Measurements from ENCODE around the gene JARID2.
"Not testable (repeated sequence)": the region's sequence is repeated elsewhere in the genome, so short reads cannot be mapped to it uniquely, and the experiment has no call there.

JARID2 gene

DNA sequence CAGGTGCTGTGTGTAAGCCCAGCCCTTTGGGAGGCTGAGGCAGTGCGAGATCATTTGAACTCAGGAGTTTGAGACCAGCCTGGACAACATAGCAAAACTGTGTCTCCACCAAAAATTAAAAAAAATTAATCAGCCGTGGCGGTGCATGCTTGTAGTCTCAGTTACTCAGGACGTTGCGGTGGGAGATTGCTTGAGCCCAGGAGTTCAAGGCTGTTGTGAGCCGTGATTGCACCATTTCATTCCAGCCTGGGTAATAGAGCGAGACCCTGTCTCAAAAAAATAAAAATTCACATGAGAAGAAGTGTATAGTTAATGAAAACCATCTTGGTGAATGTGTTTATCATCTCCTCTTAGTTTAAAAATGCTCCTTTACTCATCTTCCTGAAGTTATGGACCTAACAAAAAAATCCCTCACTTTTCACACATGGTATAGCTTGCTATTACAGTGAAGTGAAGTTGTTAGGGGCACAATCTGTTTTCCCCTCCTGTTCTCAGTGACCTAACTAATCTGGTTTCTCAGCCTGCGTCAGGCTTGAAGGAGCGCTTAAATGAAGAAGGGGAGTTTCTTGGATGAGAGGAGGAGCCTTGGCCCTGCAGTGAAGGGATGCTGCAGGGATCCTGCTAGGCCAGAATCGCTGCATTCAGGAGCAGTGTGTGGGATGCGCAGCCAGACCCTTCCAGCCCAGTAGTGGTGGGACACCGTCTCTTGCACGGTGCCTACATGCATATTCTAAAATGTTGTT lies 45.3 kb downstream of the JARID2 start:
- DNase-seq, result no peak

DNA sequence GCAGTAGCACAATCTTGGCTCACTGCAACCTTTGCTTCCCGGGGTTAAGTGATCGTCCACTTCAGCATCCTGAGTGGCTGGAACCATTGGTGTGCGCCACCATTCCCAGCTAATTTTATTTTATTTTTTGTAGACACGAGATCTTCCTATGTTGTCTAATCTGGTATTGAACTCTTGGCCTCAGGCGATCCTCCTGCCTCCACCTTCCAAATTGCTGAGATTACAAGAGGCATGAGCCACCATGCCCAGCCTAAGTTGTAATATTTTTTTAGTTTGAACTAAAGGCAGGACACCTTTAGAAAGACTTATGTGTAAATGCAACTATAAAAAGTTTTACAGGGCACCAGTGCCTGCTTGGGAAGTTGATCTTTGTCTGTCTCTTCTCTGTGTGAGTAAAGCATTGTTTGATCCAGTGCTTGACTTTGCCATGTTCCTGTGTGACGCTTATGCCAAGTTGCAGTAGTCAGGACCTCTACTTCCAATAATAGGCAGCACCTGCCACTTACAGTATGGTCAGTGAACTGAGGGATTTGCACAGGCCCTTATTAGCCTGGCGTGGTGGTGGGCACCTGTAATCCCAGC lies 46.9 kb downstream of the JARID2 start:
- no peak for DNase-seq

- no peak for DNase-seq
Measured at GRCh38 chr6:15293674-15294073, 47.8 kb downstream of the JARID2 start.

DNA sequence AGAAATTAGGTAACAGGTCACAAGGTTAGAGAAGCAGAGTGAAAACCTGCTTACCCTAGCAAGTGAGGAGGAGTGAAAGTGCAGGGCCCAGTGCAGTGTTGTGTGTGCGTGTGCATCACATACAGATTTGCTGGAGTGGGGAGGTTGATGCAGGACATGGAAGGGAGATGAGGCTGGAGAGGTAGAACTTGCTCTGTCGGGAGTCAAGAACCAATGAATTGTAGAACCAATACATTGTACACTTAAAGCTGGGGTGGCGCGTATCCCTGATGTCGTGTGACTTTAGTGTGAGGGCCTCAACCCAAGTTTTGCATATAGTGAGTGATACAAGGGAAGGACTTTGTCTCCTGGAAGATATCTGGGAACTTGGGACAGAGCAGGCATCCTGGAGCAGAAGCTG lies 48.6 kb downstream of the JARID2 start:
- DNase-seq, result no peak

DNA sequence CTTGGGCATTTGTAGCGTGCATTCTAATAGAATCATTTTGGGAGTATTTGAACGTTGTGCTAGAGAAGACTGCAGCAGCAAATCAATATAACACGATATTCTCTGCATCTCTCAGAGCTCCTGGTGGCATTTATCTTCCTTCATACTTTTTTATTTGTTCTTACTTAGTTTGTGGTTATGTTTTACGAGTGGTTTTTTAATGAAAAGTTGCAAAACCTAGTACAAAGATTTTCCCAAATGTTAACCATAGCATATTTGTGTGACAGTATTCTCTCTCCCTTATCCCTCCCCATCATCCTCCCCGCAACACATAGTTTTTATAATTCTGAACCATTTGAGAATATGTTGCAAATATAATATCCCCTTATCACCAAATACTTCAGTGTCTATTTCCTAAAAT lies 50.4 kb downstream of the JARID2 start:
- no peak for DNase-seq

DNA sequence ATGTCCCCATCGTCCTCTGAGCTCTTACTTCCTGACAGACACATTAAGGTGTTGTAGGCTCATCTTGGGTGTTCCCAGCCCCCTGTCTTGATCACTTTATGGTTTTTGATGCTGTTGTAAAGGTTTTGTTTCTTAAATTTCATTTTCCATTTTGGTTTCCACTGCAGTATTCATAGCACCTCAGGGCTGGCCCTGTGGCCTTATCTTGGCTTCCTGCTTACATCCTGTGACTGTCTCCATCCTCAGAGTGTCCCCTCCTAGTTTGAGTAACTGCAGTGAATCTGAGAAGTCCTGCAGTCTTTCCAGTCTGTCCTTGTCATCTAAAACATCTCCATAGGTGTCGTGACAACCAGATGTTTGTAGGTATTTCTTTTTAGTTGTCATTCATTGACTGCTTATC lies 50.9 kb downstream of the JARID2 start:
- DNase-seq, result no peak

- DNase-seq, result not testable (repeated sequence)
Measured at GRCh38 chr6:15297167-15297566, 51.3 kb downstream of the JARID2 start.

DNA sequence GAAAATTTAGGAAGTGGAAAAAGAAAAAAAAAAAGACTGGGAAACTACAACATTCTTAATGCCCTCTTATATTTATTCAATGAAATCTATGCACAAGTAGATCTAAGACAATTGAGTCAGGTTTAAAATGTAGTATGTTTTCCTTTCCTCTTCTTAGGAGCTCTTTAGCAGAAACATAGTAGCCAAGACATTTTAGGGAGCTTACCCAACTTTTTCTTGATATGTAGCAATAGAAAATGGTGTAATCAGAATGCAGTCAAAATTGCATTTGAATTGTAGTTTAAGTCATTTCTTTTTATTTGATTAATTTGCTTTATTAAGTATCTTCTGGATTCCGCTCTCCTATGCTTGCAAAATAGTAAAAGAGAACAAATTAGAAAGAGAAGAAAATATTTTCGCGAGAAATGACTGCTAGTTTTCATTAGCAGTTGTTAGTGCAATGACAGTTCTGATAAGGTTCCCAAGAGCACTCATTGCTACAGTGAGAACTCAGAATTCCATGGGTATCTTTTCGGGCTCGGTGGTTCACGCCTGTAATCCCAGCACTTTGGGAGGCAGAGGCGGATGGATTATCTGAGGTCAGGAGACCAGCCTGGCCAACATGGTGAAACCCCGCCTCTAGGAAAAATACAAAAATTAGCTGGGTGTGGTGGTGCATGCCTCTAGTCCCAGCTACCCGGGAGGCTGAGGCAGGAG lies 52.2 kb downstream of the JARID2 start:
- DNase-seq, result no peak

DNA sequence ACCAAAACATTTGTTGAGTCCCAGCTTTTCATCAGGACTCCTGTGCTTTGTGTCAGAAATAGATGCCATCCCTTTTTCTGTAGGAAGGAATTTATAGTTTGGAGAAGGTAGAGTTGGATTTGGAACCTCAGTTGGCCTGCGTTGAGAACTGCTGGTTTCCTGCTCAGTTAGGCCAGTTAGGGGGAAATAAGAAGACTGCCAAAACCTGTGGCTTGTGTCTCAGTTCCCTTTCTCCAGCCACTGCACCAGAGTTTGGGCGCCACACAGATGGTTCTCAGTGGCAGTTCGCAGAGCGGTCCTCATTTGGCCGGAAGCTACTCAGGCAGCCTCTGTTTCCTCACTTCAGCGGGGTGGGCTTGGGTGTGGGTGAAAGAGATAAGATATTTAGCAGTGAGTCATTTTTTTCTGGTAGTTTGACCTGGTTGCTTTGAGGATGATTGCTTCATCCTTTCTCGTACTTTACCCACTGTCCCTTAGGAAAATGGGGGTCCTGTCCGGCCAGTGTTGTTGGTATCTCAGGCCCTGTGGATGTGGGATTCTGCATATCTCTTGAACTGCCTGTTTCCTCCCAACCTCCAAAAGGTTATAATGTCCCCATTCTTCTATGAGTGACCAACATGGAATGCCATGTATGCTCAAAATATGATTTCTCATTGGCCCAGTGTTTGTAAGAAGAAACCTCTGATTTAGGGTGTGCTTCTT lies 53.7 kb downstream of the JARID2 start:
- DNase-seq, result no peak

GRCh38 chr6:15301179-15302006 lies 55.5 kb downstream of the JARID2 start:
- DNase-seq, result no peak

- no peak for DNase-seq
Measured at GRCh38 chr6:15303162-15303919, 57.5 kb downstream of the JARID2 start.

DNA sequence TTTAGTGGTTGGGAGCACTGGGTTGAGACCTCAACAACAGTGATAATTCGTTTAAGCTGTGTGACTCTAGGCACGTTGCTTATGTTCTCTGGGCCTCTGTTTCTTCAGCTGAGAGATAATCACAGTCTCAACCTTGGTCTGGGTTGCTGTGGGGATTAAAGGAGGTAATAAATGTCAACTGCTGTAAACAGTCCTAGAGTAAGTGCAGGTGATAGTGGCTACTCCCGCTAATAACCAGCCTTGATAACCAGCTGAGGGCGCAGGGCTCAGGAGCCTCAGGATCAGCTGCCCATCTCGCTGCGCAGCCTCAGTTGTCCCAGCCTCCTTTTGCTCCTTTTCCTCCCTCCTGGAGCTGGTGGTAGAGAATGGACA lies 58.0 kb downstream of the JARID2 start:
- no peak for DNase-seq

DNA sequence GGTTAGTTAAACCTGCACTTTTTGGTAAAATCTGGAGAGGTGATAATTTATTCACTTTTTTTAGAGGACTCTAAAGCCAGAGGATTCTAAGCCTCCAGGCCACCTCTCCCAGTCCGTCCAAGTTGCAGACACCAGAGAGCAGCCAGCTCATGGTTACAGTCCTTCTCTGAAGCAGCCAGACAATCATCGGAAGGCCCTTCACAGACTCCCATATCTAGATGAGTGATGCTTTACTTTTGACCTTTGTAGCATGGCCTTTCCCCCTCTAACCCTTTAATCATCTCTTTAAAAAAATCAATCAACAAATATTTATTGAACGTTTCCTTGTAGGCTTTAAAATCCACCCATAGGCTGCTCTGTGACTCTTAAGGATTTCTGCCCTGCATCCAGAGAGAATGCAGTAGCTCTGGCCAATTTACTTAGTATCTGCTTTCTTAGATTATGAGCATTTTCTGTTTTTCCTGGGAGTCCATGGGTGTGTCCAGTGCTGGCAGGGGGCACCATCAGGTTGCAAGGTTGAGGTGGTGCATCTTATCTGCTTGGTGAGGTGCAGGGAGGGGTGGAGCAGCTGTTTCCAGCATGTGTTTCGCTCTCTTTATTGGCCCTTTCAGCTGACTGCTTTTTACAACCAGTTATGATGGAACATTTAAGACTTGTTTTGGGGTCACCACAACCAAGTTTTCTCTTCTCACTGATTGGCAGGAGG lies 58.6 kb downstream of the JARID2 start:
- DNase-seq, result no peak

DNA sequence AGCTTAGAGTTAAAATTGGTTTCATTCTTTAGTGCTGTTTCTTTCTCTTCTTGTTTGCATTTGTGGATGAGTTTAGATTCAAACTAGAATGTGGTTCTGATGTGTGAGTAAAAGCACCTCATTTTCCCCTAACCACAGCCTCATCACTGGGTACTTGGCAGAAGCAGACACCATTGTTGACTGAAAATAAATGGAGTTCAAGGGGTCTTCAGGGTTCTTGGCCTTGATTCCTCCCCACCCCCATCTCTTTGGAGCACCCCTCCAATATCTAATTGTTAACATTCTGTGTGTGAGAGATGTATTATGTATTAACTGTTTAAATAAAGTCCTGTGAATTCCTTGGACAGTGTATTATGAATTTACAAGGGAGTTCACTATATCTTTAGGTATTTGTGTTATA lies 59.6 kb downstream of the JARID2 start:
- DNase-seq, result no peak

DNA sequence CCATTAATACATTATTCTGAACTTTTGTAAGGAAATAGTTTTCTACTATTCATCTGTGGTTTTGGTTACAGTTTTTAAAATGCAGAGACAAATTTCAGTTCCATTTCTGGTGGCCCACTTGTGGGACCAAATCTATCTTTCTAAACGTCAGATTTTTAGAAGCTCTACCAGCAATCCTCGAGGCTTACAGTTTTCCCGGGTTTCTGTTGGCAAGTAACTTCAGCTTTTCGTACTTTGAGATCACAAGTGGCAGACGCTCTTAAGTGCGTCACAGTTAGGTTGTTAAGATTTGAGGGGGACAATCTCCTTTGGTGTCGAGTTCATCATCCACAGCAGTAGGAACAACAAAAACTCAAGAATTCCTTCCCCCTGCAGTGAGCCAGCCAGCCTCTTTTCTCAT lies 60.0 kb downstream of the JARID2 start:
- DNase-seq, result no peak

GRCh38 chr6:15308435-15309213 lies 62.8 kb downstream of the JARID2 start:
- no peak for DNase-seq

GRCh38 chr6:15309611-15310283 lies 63.9 kb downstream of the JARID2 start:
- no peak for DNase-seq

DNA sequence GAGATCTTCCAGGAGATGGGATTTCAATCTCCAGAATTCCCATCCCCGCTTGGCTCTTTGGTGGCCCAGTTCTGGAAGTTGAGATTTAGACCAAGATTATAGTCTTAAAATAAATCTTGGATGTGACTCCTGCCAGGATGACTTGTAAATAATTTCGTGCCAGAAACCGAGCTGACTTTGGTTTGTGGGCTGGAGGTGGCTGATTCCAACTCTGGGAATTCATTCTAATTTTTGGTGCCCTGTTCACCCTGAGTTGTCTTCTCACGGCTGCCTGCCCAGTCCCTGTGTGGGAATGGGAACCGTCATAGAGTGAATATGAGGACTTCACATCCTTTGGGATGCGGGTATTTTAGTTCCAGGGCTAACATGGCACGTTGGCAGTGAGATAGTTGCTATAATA lies 64.8 kb downstream of the JARID2 start:
- no peak for DNase-seq

- no peak for DNase-seq
Measured at GRCh38 chr6:15312500-15312899, 66.6 kb downstream of the JARID2 start.

GRCh38 chr6:15313367-15313766 lies 67.5 kb downstream of the JARID2 start:
- DNase-seq, result no peak

All from stimulated activated naive CD4-positive, alpha-beta T cell treated with Interleukin-2 at 50 U/mL for 16 hours (primary cell).